NB4 (cell line): ENCODE results near the gene PHYKPL.

Experiments
- DNase-seq: peaks from one replicate; pipeline ENCODE4 v3.0.0; 2010; ENCODE audit warnings: low read depth
- H3K4me3 ChIP-seq: one replicate; pipeline ENCODE4 v1.5.1; 2011; ENCODE audit warnings: mild to moderate bottlenecking, low read depth, low read length, moderate library complexity
- MYC ChIP-seq: IDR thresholded peaks from 2 replicates; pipeline ENCODE4 v1.6.1; 2011; ENCODE audit warnings: low read depth, low read length
- POLR2A ChIP-seq: IDR thresholded peaks from 2 replicates; pipeline ENCODE4 v1.6.1; 2011; ENCODE audit warnings: mild to moderate bottlenecking; ENCODE audit not compliant: insufficient read length; ENCODE audit errors: extremely low read depth
- TF ChIP-seq, protein P1 (sequence below): IDR thresholded peaks from one replicate; pipeline ENCODE4 v1.5.1; 2012; ENCODE audit warnings: low read depth, low read length
- TF ChIP-seq, protein P2 (sequence below): IDR thresholded peaks from 2 replicates; pipeline ENCODE4 v1.6.1; 2011; ENCODE audit warnings: low read depth, low read length

PHYKPL gene

DNA sequence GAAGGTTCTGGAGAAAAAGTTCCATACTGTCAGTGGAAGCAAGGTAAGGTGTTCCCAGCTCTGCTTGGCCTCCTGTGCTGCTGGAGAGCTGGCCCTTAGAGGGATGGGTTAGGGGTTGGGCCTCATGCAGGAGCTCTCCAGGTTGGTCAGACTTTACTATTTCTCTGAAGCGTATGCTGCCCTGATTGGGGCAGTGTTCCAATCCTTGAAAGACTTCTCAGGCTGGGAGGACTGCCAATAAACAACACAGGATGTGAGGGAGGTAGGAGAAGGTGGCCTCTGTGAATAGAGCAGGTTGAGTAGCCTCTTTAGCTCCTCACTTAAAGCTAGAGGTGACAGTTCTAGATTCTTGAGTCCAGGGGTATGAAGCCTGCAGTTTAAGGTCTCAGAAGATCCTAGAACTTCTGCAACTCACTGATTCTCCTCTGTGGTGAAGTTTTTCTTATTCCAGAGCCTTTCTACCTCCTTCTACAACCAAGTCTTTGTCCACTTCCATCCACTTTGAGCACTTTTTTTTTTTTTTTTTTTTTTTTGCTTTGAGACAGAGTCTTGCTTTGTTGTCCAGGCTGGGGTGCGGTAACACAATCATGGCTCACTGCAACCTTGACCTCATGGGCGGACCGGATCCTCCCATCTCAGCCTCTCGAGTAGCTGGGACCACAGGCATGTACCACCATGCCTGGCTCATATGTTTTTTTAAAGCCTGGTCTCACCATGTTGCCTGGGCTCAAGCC lies 25.3 kb downstream of the PHYKPL start:
- peak overlapping the region; percentile 91 for H3K4me3 ChIP-seq
- TF ChIP-seq POLR2A (no peak), MYC (no peak)
- TF ChIP-seq, protein P1, sequence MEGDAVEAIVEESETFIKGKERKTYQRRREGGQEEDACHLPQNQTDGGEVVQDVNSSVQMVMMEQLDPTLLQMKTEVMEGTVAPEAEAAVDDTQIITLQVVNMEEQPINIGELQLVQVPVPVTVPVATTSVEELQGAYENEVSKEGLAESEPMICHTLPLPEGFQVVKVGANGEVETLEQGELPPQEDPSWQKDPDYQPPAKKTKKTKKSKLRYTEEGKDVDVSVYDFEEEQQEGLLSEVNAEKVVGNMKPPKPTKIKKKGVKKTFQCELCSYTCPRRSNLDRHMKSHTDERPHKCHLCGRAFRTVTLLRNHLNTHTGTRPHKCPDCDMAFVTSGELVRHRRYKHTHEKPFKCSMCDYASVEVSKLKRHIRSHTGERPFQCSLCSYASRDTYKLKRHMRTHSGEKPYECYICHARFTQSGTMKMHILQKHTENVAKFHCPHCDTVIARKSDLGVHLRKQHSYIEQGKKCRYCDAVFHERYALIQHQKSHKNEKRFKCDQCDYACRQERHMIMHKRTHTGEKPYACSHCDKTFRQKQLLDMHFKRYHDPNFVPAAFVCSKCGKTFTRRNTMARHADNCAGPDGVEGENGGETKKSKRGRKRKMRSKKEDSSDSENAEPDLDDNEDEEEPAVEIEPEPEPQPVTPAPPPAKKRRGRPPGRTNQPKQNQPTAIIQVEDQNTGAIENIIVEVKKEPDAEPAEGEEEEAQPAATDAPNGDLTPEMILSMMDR = no peak
- TF ChIP-seq, protein P2, sequence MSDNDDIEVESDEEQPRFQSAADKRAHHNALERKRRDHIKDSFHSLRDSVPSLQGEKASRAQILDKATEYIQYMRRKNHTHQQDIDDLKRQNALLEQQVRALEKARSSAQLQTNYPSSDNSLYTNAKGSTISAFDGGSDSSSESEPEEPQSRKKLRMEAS = no peak
- no peak for DNase-seq

DNA sequence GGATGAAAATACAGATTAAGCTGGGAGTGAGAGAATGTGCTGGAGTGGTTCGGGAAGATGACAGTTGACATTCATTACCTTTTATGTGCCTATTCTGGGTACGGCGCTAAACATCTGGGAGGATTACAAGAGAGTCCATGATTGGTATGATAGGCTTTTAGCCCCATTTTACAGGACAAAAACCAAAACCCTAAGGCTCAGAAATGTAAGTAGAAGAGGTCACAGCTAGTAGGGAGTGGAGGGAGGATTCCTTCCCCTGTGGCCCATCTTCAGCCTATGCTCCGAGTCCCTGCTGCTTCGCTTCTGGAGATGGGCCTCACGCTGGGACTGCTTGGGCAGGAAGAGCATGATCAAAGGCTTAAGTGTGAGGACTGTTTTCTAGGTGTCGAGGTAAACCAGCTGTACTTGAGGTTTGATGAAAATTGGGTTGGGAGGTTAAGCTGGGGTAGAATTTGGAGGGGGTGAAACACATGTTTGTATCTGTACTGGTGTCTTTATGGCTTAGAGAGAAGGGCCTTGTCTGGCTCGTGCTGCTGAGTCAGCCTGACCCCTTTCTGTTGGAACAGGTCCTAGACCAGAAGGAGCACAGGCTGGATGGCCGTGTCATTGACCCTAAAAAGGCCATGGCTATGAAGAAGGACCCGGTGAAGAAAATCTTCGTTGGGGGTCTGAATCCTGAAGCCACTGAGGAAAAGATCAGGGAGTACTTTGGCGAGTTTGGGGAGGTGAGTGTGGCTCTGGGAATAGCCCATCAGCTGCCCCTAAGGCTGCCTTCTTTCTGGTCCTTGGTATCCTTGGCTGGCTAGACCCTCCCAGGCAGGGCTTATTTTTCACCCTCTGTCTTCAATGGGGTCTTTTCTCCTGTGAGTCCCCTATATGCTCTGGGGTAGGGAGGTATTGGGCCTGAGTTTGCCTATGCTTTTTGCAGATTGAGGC lies 26.2 kb downstream of the PHYKPL start:
- no peak for DNase-seq
- no peak for TF ChIP-seq POLR2A
- TF ChIP-seq, protein P2 = no peak
- TF ChIP-seq, protein P1 = no peak
- no peak for TF ChIP-seq MYC
- H3K4me3 ChIP-seq = peak overlapping the region; percentile 91

DNA sequence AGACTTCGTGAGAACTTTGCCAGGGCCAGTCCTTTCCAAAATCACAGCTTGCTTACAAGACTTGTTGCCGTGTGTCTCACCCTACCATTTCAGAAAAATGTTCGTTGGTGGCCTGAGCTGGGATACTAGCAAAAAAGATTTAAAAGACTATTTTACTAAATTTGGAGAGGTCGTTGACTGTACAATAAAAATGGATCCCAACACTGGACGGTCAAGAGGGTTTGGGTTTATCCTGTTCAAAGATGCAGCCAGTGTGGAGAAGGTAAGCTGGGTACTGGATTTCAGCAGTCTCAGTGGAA lies 26.9 kb downstream of the PHYKPL start:
- peak overlapping the region; percentile 91 for H3K4me3 ChIP-seq
- DNase-seq = no peak
- no peak for TF ChIP-seq MYC
- TF ChIP-seq, protein P2 = no peak
- TF ChIP-seq, protein P1 = no peak
- TF ChIP-seq POLR2A = no peak

DNA sequence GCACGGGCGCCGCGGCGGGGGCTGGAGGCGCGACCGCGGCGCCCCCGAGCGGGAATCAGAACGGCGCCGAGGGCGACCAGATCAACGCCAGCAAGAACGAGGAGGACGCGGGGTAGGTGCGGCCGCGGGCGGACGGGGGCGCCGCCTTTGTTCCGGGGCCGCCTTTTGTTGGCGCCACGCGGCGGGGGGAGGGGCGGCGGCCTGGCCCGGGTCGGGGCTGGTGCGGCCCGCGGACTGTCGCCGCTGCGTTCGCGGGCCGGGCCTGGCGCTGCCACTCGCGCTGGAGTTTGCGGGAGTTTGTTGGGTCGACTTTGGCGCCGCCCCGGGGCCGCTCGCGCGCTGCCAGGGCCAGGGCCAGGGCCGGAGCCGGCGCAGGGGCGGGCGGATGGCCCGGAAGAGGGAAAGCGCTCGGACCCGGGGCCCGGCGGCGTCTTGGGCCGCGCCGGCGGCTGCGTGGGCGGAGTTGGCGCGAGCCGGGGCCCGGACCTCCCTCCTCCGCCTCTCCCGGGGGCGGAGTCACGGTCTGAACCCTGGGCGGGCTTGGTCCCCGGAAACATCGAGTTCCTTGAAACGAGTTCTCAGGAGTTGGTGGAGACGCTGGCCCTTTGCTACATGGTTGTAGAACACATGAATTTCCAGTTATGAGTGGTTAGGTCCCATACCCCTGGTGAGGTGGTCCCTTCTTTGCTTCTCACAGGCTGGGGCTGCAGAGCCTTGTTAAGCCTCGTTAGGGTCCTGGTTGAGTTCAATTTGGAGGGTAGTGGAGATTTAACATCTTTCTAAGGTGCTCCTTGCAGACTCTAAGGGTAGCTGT lies 27.5 kb downstream of the PHYKPL start:
- DNase-seq = peak; percentile 88
- TF ChIP-seq POLR2A (peak; percentile 16), MYC (peak; percentile 11; the same call in 1 of the 2 replicates)
- TF ChIP-seq, protein P1 = no peak
- TF ChIP-seq, protein P2 = 0 out of 2 replicates have a peak, but pooled peaks have one; percentile 9
- peak overlapping the region; percentile 91 for H3K4me3 ChIP-seq

DNA sequence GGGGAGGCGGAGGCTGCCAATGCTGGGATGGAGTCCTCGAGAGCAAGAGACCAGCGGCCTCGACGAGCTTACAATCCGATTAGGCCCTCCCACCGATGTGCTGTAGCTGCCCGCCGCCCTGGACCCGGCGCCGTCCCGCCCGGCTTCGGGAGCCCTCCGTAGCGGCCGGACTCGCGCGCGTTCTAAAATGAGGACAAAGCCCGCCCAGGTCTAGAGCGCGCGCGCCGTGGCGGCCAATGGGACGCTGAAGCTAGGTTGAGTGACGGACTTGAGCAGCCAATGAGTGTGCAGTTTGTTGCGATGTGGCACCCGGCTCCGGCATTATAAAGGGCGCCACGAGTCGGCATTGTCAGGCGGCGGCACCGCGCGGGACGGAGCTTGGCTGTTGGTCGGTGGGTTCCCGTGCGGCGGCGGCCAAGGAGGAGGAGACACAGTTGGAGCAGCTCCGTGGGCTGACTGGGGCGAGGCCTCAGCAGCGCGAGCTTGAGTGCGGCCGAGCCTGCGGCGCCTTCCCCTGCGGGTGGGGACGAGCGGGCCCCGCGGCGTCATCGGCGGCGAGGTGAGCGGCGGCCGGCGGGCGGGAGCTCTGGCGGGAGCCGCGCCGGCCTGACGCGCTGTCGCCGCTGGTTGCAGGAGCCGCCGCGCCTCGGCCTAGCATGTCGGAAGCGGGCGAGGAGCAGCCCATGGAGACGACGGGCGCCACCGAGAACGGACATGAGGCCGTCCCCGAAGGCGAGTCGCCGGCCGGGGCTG lies 28.2 kb downstream of the PHYKPL start, which contains the start of gene HNRNPAB:
Gene HNRNPAB (plus strand): TSS at position 352 of the 753 bp plus-strand sequence. CDS start 305 bp downstream, at position 657.
- TF ChIP-seq, protein P2 = peak; percentile 93
- TF ChIP-seq MYC (peak; percentile 97), POLR2A (peak; percentile 98)
- TF ChIP-seq, protein P1 = no peak
- peak; percentile 96 for DNase-seq
- H3K4me3 ChIP-seq = peak within 1 kb of the TSS; percentile 91
